ENCODE measurements around the gene PPM1J. TPM values are rescaled to one million over a fixed set of nuclear protein-coding genes. Genes with fewer than 3 reads are reported as not detected.

The PPM1J gene
- polyA plus RNA-seq, 1 of the 3 experiments (the other 2 are of a cell fraction): 5.3 TPM

GRCh38 chr1:112735752-112736151 is 20.6 kb upstream of the PPM1J start (continued):
- TF ChIP-seq EP300 (IDR thresholded peaks at IDR 0.05; ENCODE audit: borderline replicate concordance in 1 of 2, low read depth in 1 of 2, low read length in 1 of 2) (peak in 1 of 2 experiments; percentile 80; a peak in 2 of 4 replicates), IRF3 (IDR thresholded peaks at IDR 0.05; ENCODE audit: low read depth, low read length) (no peak), FOXJ3 (CRISPR knock-in tag; IDR thresholded peaks at IDR 0.05) (no peak), MXI1 (IDR thresholded peaks at IDR 0.05; ENCODE audit: low read depth, low read length) (no peak), POLR2AphosphoS5 (IDR thresholded peaks at IDR 0.05; ENCODE audit: low read depth, low read length) (peak; percentile 29; the same call in 1 of the 2 replicates), CHD2 (IDR thresholded peaks at IDR 0.05; ENCODE audit: low read length, partially characterized antibody) (no peak), REST (IDR thresholded peaks at IDR 0.05; ENCODE audit: low read depth, low read length) (no peak), JUND (IDR thresholded peaks at IDR 0.05) (peak; percentile 87), RCOR1 (IDR thresholded peaks at IDR 0.05; ENCODE audit: low read length) (no peak), FOXM1 (IDR thresholded peaks at IDR 0.05; ENCODE audit: low read depth) (no peak), FOSL2 (IDR thresholded peaks at IDR 0.05; ENCODE audit: borderline replicate concordance, low read depth) (peak; percentile 97)

- DNase-seq: no peak
- Histone ChIP-seq H3K4me2 (no peak overlapping the region), H3F3A (replicated peaks; ENCODE audit: insufficient read depth) (peaks cover 8% of the 10 kb centered on the region), H3K9me3 (no peaks in the 10 kb centered on the region), H3K36me3 (replicated peaks in 1 of 2; ENCODE audit: control insufficient read depth in 1 of 2, insufficient read depth in 2 of 2, low read length in 1 of 2) (no peaks in the 10 kb centered on the region), H3K79me2 (ENCODE audit: insufficient read depth) (no peaks in the 10 kb centered on the region), H3K4me3 (ENCODE audit: low read depth in 2 of 2, low read length in 1 of 2) (no peak overlapping the region), H4K20me1 (ENCODE audit: insufficient read depth) (no peaks in the 10 kb centered on the region), H3K9ac (no peak overlapping the region), H3K27ac (ENCODE audit: low read depth in 2 of 2, low read length in 1 of 2) (no peak overlapping the region), H3K27me3 (ENCODE audit: insufficient read depth) (no peaks in the 10 kb centered on the region), H3K4me1 (ENCODE audit: control insufficient read depth in 1 of 2, insufficient read depth in 2 of 2, low read depth in 1 of 2, low read length in 1 of 2) (no peaks in the 10 kb centered on the region), H3K9me2 (no peaks in the 10 kb centered on the region), H2AFZ (ENCODE audit: low read depth) (no peak overlapping the region)
- CTCF ChIA-PET: interaction anchor here (1.2 to 2.6 kb wide), 3 partner anchors 13 to 72 kb away, joined by 7 to 17 read pairs (median 15); partner anchors contain the start of gene PPM1J
- no peak for TF ChIP-seq TCF12 (IDR thresholded peaks at IDR 0.05)
- no peak for TF ChIP-seq SIN3A (IDR thresholded peaks at IDR 0.05; ENCODE audit: borderline replicate concordance, low read depth, low read length)
- TF ChIP-seq REST (IDR thresholded peaks at IDR 0.05; ENCODE audit: low read depth, low read length): no peak
- TF ChIP-seq GABPA (IDR thresholded peaks at IDR 0.05; ENCODE audit: low read depth): no peak
- TF ChIP-seq RXRA (IDR thresholded peaks at IDR 0.05; ENCODE audit: borderline replicate concordance, low read depth): no peak
- TF ChIP-seq POLR2AphosphoS5 (IDR thresholded peaks at IDR 0.05; ENCODE audit: low read depth, low read length): no peak
- TF ChIP-seq RCOR1 (IDR thresholded peaks at IDR 0.05; ENCODE audit: low read length): no peak
- WGBS (ENCODE audit: low lambda C conversion rate): 92% methylated on average over 1 of the region's 1 CpG
- POLR2A ChIA-PET: no interaction called here
Measured at GRCh38 chr1:112731451-112731850, 16.3 kb upstream of the PPM1J start.

All from SK-N-SH (cell line).